ENCODE results near the gene CUEDC2.

GRCh38 chr10:102413806-102414561, 18.4 kb downstream of the CUEDC2 start:
- TF ChIP-seq POLR2A (IDR thresholded peaks at IDR 0.05) (no peak), CTCF (IDR thresholded peaks at IDR 0.05) (no peak)
